HG03571 (cell line): ENCODE measurements around the gene ROM1.
"Not testable (repeated sequence)": the region's sequence is repeated elsewhere in the genome, so short reads cannot be mapped to it uniquely, and the experiment has no call there.

Experiments used
- ATAC-seq: cut with Tn5 transposase; IDR thresholded peaks from one replicate; pipeline ENCODE4 v1.9.1; 2021; ENCODE audit not compliant: unreplicated experiment

Gene ROM1

GRCh38 chr11:62612366-62613290 lies at the start of gene ROM1, which contains the start of gene EML3:
ROM1 (plus strand) TSS chr11:62613257; CDS start chr11:62613282, 25 bp downstream.
EML3 (minus strand) TSS chr11:62612775; CDS start chr11:62612457, 318 bp downstream.
- peak; percentile 67 for ATAC-seq

GRCh38 chr11:62565100-62565802 lies 47.8 kb upstream of the ROM1 start:
- no peak for ATAC-seq

- no peak for ATAC-seq
These were observed 46.8 kb upstream of the ROM1 start for GRCh38 chr11:62566247-62566646.

- no peak for ATAC-seq
These were observed 45.9 kb upstream of the ROM1 start for GRCh38 chr11:62567018-62567633.

GRCh38 chr11:62569611-62570010 lies 43.4 kb upstream of the ROM1 start:
- ATAC-seq = no peak

- ATAC-seq = not testable (repeated sequence)
These were observed 42.2 kb upstream of the ROM1 start for GRCh38 chr11:62570903-62571302.

- ATAC-seq = not testable (repeated sequence)
These were observed 41.6 kb upstream of the ROM1 start for GRCh38 chr11:62571493-62571892.

GRCh38 chr11:62572431-62572830 lies 40.6 kb upstream of the ROM1 start:
- no peak for ATAC-seq

GRCh38 chr11:62573006-62573591 lies 40.0 kb upstream of the ROM1 start:
- no peak for ATAC-seq

GRCh38 chr11:62573592-62574362 lies 39.3 kb upstream of the ROM1 start, which contains the start of gene EEF1G:
EEF1G (minus strand) TSS chr11:62573891; CDS start chr11:62573842, 49 bp downstream.
- peak; percentile 80 for ATAC-seq

GRCh38 chr11:62574363-62575071 lies 38.5 kb upstream of the ROM1 start:
- no peak for ATAC-seq

GRCh38 chr11:62575156-62575555 lies 37.9 kb upstream of the ROM1 start:
- ATAC-seq = no peak

GRCh38 chr11:62575837-62576236 lies 37.2 kb upstream of the ROM1 start:
- ATAC-seq = no peak

GRCh38 chr11:62577046-62577714 lies 35.9 kb upstream of the ROM1 start:
- no peak for ATAC-seq

- ATAC-seq = no peak
These were observed 34.5 kb upstream of the ROM1 start for GRCh38 chr11:62578541-62578940.

- no peak for ATAC-seq
These were observed 33.8 kb upstream of the ROM1 start for GRCh38 chr11:62579252-62579651.

GRCh38 chr11:62580959-62581715 lies 31.9 kb upstream of the ROM1 start:
- no peak for ATAC-seq

- not testable (repeated sequence) for ATAC-seq
These were observed 31.3 kb upstream of the ROM1 start for GRCh38 chr11:62581735-62582134.
